AG04449 (cell line): ENCODE data around the gene CSRP1.

Experiments used
- CTCF ChIA-PET: fragments of 350-600 bp; formaldehyde crosslinking; extraction: SDS; loops from one replicate; lab custom pipeline; 2021; ENCODE audit warnings: antibody characterized with exemption; lab: Yijun Ruan, JAX
- POLR2A ChIA-PET: fragments of 400-600, 350-600 bp; formaldehyde crosslinking; extraction: SDS; loops from one replicate; lab custom pipeline; 2020; ENCODE audit warnings: antibody characterized with exemption, inconsistent platforms; lab: Yijun Ruan, JAX
- DNase-seq: peaks from one replicate; pipeline ENCODE4 v3.0.0-alpha.2; 2010; ENCODE audit warnings: low read depth, low spot score
- H3K4me3 ChIP-seq: 2 replicates; pipeline ENCODE4 v1.5.1; 2011; ENCODE audit warnings: low read depth, mild to moderate bottlenecking, control low read depth, low read length
- CTCF ChIP-seq: IDR thresholded peaks from one replicate; pipeline ENCODE4 v1.5.1; 2011; ENCODE audit warnings: mild to moderate bottlenecking, moderate library complexity, low read length, control low read depth, inconsistent platforms; ENCODE audit not compliant: insufficient read depth; ENCODE audit errors: missing control alignments

The CSRP1 gene

GRCh38 chr1:201506557-201507359 lies at the start of gene CSRP1:
Gene CSRP1 (minus strand): TSS chr1:201507123. CDS start chr1:201496303, 10,820 bp downstream.
- no peak for DNase-seq
- ChIA-PET CTCF (interaction anchor here (0.7 to 34.5 kb wide), 8 partner anchors 2 to 121 kb away, joined by 3 to 1139 read pairs (median 20); partner anchors contain the start of genes CSRP1 and PHLDA3), POLR2A (interaction anchor here (0.8 to 4.1 kb wide), 6 partner anchors 8 to 46 kb away, joined by 3 to 25 read pairs (median 6); partner anchors contain the start of gene PHLDA3)
- no peak for TF ChIP-seq CTCF
- H3K4me3 ChIP-seq = peak within 1 kb of the TSS; percentile 83

- DNase-seq = no peak
- H3K4me3 ChIP-seq = no peak overlapping the region
- CTCF ChIA-PET = interaction anchor here (1.1 to 13.5 kb wide), 6 partner anchors 25 to 274 kb away, joined by 4 to 421 read pairs (median 5); partner anchors contain the start of gene IPO9
- POLR2A ChIA-PET = no interaction called here
- no peak for TF ChIP-seq CTCF
Observed at GRCh38 chr1:201555593-201555945, 48.6 kb upstream of the CSRP1 start.

- no peak overlapping the region for H3K4me3 ChIP-seq
- CTCF ChIA-PET = interaction anchor here (1.5 to 13.5 kb wide), 5 partner anchors 24 to 274 kb away, joined by 4 to 421 read pairs (median 5); partner anchors contain the start of gene IPO9
- POLR2A ChIA-PET = no interaction called here
- DNase-seq = no peak
- TF ChIP-seq CTCF = no peak
Observed at GRCh38 chr1:201554789-201555592, 48.1 kb upstream of the CSRP1 start.

GRCh38 chr1:201554190-201554600 lies 47.3 kb upstream of the CSRP1 start:
- no peak overlapping the region for H3K4me3 ChIP-seq
- CTCF ChIA-PET = interaction anchor here (0.7 to 13.5 kb wide), 8 partner anchors 10 to 239 kb away, joined by 3 to 421 read pairs (median 4); partner anchors contain the start of gene NAV1

GRCh38 chr1:201553496-201554189 lies 46.7 kb upstream of the CSRP1 start:
- no peak for TF ChIP-seq CTCF
- CTCF ChIA-PET = interaction anchor here (0.7 to 13.5 kb wide), 8 partner anchors 10 to 240 kb away, joined by 3 to 421 read pairs (median 4); partner anchors contain the start of gene NAV1
- POLR2A ChIA-PET = interaction anchor here (1.3 to 1.4 kb wide), 2 partner anchors 14 to 203 kb away, joined by 3 to 4 read pairs; no protein-coding TSS in a partner anchor
- DNase-seq = no peak
- H3K4me3 ChIP-seq = no peak overlapping the region

More at GRCh38 chr1:201554190-201554600, 47.3 kb upstream of the CSRP1 start:
- TF ChIP-seq CTCF = no peak
- POLR2A ChIA-PET = interaction anchor here (1.3 to 1.4 kb wide), 2 partner anchors 14 to 202 kb away, joined by 3 to 4 read pairs; no protein-coding TSS in a partner anchor
- no peak for DNase-seq
